ENCODE results near the gene DIAPH1.

- TF ChIP-seq CTCF (tag by site-specific recombination; IDR thresholded peaks at IDR 0.05) (no peak), ZNF292 (tag by site-specific recombination; IDR thresholded peaks at IDR 0.05; ENCODE audit: borderline replicate concordance, low read depth) (no peak), ZBTB1 (tag by site-specific recombination; IDR thresholded peaks at IDR 0.05) (no peak), ZNF302 (tag by site-specific recombination; IDR thresholded peaks at IDR 0.05; ENCODE audit: low read depth) (no peak), ZNF274 (IDR thresholded peaks at IDR 0.05; ENCODE audit: low read length) (no peak), ZNF274 (tag by site-specific recombination; IDR thresholded peaks at IDR 0.05; ENCODE audit: borderline replicate concordance) (no peak), ZNF174 (tag by site-specific recombination; IDR thresholded peaks at IDR 0.05) (no peak), ZNF837 (tag by site-specific recombination; IDR thresholded peaks at IDR 0.05) (no peak), ZNF138 (tag by site-specific recombination; IDR thresholded peaks at IDR 0.05; ENCODE audit: borderline replicate concordance) (no peak), ZNF354C (tag by site-specific recombination; IDR thresholded peaks at IDR 0.05; ENCODE audit: borderline replicate concordance, low read depth) (no peak), ZNF426 (tag by site-specific recombination; IDR thresholded peaks at IDR 0.05) (no peak), REST (tag by site-specific recombination; IDR thresholded peaks at IDR 0.05) (no peak), ZFP41 (tag by site-specific recombination; IDR thresholded peaks at IDR 0.05; ENCODE audit: borderline replicate concordance) (no peak), MYNN (tag by site-specific recombination; IDR thresholded peaks at IDR 0.05; ENCODE audit: borderline replicate concordance) (no peak), ZNF24 (tag by site-specific recombination; IDR thresholded peaks at IDR 0.05) (no peak)
Observed at GRCh38 chr5:141532726-141533125, 86.1 kb downstream of the DIAPH1 start.
